ENCODE data around the gene YY1.

GRCh38 chr14:100283984-100284881, 45.3 kb downstream of the YY1 start:
- no peak for TF ChIP-seq CTCF (conservative IDR thresholded peaks at IDR 0.05)
- TF ChIP-seq ZFX (IDR thresholded peaks at IDR 0.05): no peak

Measured in C4-2B (cell line).